A673 (cell line): ENCODE results near the gene NTNG1.

Source experiments
- CTCF ChIP-seq: fragments of 300-800, 200-600 bp; sonication (generic); conservative IDR thresholded peaks from 2 replicates; pipeline ENCODE4 v1.5.1; 2017; ENCODE audit warnings: low read depth, mild to moderate bottlenecking, antibody characterized with exemption, low read length, moderate library complexity, mixed read lengths
- EZH2 ChIP-seq: fragments of 200-600 bp; sonication (generic); IDR thresholded peaks from 2 replicates; pipeline ENCODE4 v1.6.1; 2017; ENCODE audit warnings: borderline replicate concordance, low read depth, mild to moderate bottlenecking, mixed read lengths, antibody characterized with exemption, low read length; ENCODE audit not compliant: poor library complexity, severe bottlenecking

- TF ChIP-seq CTCF: no peak
- TF ChIP-seq EZH2: no peak
Observed at GRCh38 chr1:107116306-107116790, 24.5 kb upstream of the NTNG1 start.
